ENCODE results near the gene TRIO.

Gene TRIO

GRCh38 chr5:14217587-14217986, 74.4 kb downstream of the TRIO start:
- no peak for TF ChIP-seq CTCF (IDR thresholded peaks at IDR 0.05; ENCODE audit: low read depth, low read length)
- no peak for DNase-seq (ENCODE audit: extremely low read depth, low read depth)

GRCh38 chr5:14218011-14218410, 74.9 kb downstream of the TRIO start:
- no peak for DNase-seq (ENCODE audit: extremely low read depth, low read depth)
- no peak for TF ChIP-seq CTCF (IDR thresholded peaks at IDR 0.05; ENCODE audit: low read depth, low read length)

- no peak for TF ChIP-seq CTCF (IDR thresholded peaks at IDR 0.05; ENCODE audit: low read depth, low read length)
- DNase-seq (ENCODE audit: extremely low read depth, low read depth): no peak
Measured at GRCh38 chr5:14218480-14218879, 75.3 kb downstream of the TRIO start.

- TF ChIP-seq CTCF (IDR thresholded peaks at IDR 0.05; ENCODE audit: low read depth, low read length): no peak
- no peak for DNase-seq (ENCODE audit: extremely low read depth, low read depth)
Measured at GRCh38 chr5:14218897-14219573, 75.9 kb downstream of the TRIO start.

GRCh38 chr5:14219800-14220512, 76.8 kb downstream of the TRIO start:
- DNase-seq (ENCODE audit: extremely low read depth, low read depth): no peak

GRCh38 chr5:14220642-14221041, 77.5 kb downstream of the TRIO start:
- no peak for TF ChIP-seq CTCF (IDR thresholded peaks at IDR 0.05; ENCODE audit: low read depth, low read length)
- no peak for DNase-seq (ENCODE audit: extremely low read depth, low read depth)

More at GRCh38 chr5:14219800-14220512, 76.8 kb downstream of the TRIO start:
- no peak for TF ChIP-seq CTCF (IDR thresholded peaks at IDR 0.05; ENCODE audit: low read depth, low read length)

- no peak for DNase-seq (ENCODE audit: extremely low read depth, low read depth)
- no peak for TF ChIP-seq CTCF (IDR thresholded peaks at IDR 0.05; ENCODE audit: low read depth, low read length)
Measured at GRCh38 chr5:14221732-14222131, 78.6 kb downstream of the TRIO start.

Data from AG09319 (cell line).